OCI-LY7 (cell line): ENCODE results near the gene SAMD13. TPM values are rescaled to one million over a fixed set of nuclear protein-coding genes. Genes with fewer than 3 reads are reported as not detected.

Source experiments
- BruUV-seq: library from RNA; stranded (reverse); fragments of 400-500 nt; replicated peaks from 2 replicates; lab custom pipeline; 2021; lab: Mats Ljungman, UMichigan
- CTCF ChIA-PET: fragments of 300-600 bp; sonication (Branson Sonifier 250); formaldehyde crosslinking; loops from one replicate; lab custom pipeline; 2022; ENCODE audit warnings: antibody characterized with exemption; ENCODE audit not compliant: unreplicated experiment; lab: Charles Lee
- POLR2A ChIA-PET: fragments of 300-600 bp; sonication (Branson Sonifier 250); formaldehyde crosslinking; loops from one replicate; lab custom pipeline; 2022; ENCODE audit warnings: antibody characterized with exemption; lab: Charles Lee
- DNase-seq: peaks from one replicate; pipeline ENCODE4 v3.0.0-alpha.2; 2015; ENCODE audit warnings: low spot score
- H2AFZ ChIP-seq: fragments of 200-600 bp; sonication (generic), shearing (Covaris generic); 2 replicates; pipeline ENCODE4 v1.6.1; 2014; ENCODE audit warnings: mild to moderate bottlenecking, antibody characterized with exemption, low read length, moderate library complexity
- H3K27ac ChIP-seq: fragments of 200-600 bp; sonication (generic); 2 replicates; pipeline ENCODE4 v1.5.1; 2014; ENCODE audit warnings: mixed run types, low read depth, mild to moderate bottlenecking, moderate library complexity, low read length, inconsistent platforms; ENCODE audit not compliant: poor library complexity, severe bottlenecking
- H3K36me3 ChIP-seq: fragments of 200-600 bp; sonication (generic); 2 replicates; pipeline ENCODE4 v1.6.1; 2014; ENCODE audit warnings: mild to moderate bottlenecking, antibody characterized with exemption, low read length, moderate library complexity, mixed read lengths; ENCODE audit not compliant: insufficient read depth
- H3K4me1 ChIP-seq: fragments of 200-600 bp; sonication (generic); 2 replicates; pipeline ENCODE4 v1.5.1; 2014; ENCODE audit warnings: mild to moderate bottlenecking, low read length; ENCODE audit not compliant: insufficient read depth, poor library complexity, severe bottlenecking
- H3K4me2 ChIP-seq: fragments of 200-600 bp; sonication (generic); 2 replicates; pipeline ENCODE4 v1.6.1; 2014; ENCODE audit warnings: mild to moderate bottlenecking, low read length
- H3K4me3 ChIP-seq: fragments of 200-600 bp; sonication (generic); 2 replicates; pipeline ENCODE4 v1.5.1; 2014; ENCODE audit warnings: mild to moderate bottlenecking, low read depth, low read length; ENCODE audit not compliant: poor library complexity, severe bottlenecking
- H3K79me2 ChIP-seq: fragments of 200-600 bp; sonication (generic); 2 replicates; pipeline ENCODE4 v1.6.1; 2016; ENCODE audit warnings: low read depth, mild to moderate bottlenecking, low read length, moderate library complexity, mixed read lengths; ENCODE audit not compliant: insufficient read depth
- H3K9me2 ChIP-seq: fragments of 200-600 bp; sonication (generic); 2 replicates; pipeline ENCODE4 v1.6.1; 2016; ENCODE audit warnings: mild to moderate bottlenecking, low read length, mixed read lengths; ENCODE audit not compliant: insufficient read depth
- H3K9me3 ChIP-seq: fragments of 200-600 bp; sonication (generic); 2 replicates; pipeline ENCODE4 v1.6.1; 2014; ENCODE audit warnings: mild to moderate bottlenecking, mixed run types, low read length, mixed read lengths
- H4K20me1 ChIP-seq: fragments of 200-600 bp; sonication (generic); 2 replicates; pipeline ENCODE4 v1.6.1; 2014; ENCODE audit warnings: mild to moderate bottlenecking, antibody characterized with exemption, low read length, moderate library complexity, mixed read lengths; ENCODE audit not compliant: insufficient read depth
- CTCF ChIP-seq: fragments of 200-600 bp; sonication (generic); conservative IDR thresholded peaks from 2 replicates; pipeline ENCODE4 v1.5.1; 2014; ENCODE audit warnings: mild to moderate bottlenecking, antibody characterized with exemption, low read length, moderate library complexity, mixed read lengths
- EZH2phosphoT487 ChIP-seq: fragments of 200-600 bp; sonication (generic); IDR thresholded peaks from 2 replicates; pipeline ENCODE4 v1.6.1; 2018; ENCODE audit warnings: low read depth, borderline replicate concordance, mild to moderate bottlenecking, mixed run types, antibody characterized with exemption, low read length, moderate library complexity, mixed read lengths
- intact Hi-C: fragments of 100-400 bp; cut with micrococcal nuclease; formaldehyde crosslinking; loops from one replicate; pipeline ENCODE4 v1.10.0; 2022; ENCODE audit not compliant: unreplicated experiment
- total RNA-seq, 2 experiments: library from RNA; depleted of rRNA in 1 of 2; stranded (reverse); fragments of >200 nt in 1 of 2; shearing (Covaris generic) in 1 of 2; gene quantifications; 2 replicates each; pipeline ENCODE4 v1.2.3, GENCODE V29; 2014 to 2022

SAMD13 gene
- total RNA-seq, 2 experiments from 2014 or later: 5.4 to 5.7 TPM

DNA sequence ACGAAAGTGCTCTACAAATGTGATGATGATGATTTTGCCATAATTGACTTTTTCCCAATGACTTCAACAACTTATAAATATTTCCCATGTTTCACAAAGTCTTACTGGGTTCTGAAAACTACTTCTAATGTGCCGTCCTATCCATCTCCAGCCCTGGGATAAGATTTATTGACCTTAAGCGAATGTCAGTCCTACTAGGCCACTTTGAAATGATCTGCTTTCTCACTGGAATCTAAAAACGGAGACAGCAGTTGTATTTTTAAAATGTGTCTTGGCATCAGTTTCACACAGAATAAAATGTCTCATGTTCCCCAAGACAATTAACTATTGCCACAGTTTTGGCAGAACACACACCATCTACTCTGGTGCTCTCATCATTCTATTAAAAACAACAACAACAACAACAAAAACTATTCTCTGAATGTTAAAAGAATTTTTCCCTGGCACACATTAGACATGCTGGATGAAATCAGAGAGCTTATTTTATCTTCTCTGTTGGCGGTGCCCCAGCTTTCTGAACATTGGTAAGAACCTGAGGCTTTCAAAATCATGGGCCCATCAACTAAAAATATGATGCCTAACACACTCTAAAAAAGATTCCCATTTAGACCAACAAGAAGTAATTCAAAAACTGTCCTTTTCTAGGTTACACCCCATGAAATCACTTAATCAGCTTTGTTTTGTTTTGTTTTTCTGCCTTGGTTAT is 73.6 kb downstream of the SAMD13 start:
- Histone ChIP-seq H4K20me1 (no peaks in the 10 kb centered on the region), H3K27ac (no peak overlapping the region), H3K4me2 (no peak overlapping the region), H3K79me2 (no peaks in the 10 kb centered on the region), H3K36me3 (no peaks in the 10 kb centered on the region), H3K9me2 (no peaks in the 10 kb centered on the region), H3K9me3 (no peaks in the 10 kb centered on the region), H2AFZ (no peak overlapping the region), H3K4me3 (no peak overlapping the region), H3K4me1 (no peaks in the 10 kb centered on the region)
- no peak for DNase-seq
- TF ChIP-seq CTCF (no peak), EZH2phosphoT487 (no peak)
- POLR2A ChIA-PET: interaction anchor here (0.8 to 1.6 kb wide), 5 partner anchors 16 to 139 kb away, joined by 3 to 6 read pairs (median 4); partner anchors contain the start of gene SAMD13
- BruUV-seq: no TSS peak
- CTCF ChIA-PET: no interaction called here
- intact Hi-C loops: no loop called here

DNA sequence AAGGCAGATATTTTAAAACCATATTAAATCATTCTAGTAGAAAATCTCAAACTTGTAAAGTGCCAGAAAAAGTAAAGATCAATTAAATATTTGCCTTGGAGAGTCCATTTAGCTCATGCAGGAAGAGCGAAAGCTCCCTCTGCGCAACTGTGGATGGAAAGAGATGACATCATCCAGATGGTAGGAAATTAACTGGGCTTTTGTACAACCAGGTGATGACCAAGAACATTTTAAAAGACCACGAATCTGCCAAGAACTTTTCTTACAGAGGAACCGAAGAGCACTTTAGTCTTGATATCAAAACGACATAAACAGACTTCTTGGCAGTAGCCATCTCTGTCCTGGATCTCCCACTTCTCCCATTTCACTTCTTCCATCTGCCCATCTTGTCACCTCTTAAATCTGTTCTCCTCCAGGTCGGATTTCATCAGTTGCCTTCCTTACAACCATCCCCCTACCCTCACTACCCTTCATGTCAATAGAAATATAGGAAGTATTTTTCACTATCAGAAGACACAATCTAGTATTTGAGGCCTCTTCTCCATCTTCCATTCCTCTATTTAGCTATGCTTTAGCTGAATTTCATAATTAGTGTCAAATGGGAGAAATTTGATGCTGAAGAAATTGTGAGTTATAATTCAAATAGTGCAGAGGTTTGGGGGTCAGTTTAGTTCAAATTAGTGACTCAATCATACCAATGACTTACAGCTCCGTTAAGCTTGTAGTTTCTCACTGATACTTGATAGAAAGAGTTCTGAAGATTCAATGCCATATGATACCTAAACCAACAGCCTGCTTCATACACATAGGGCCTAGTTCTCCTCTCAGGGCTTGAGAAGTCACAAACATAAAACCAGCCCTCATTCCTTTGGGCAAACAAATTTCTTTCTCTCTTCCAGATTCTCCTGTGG is 74.7 kb downstream of the SAMD13 start:
- no TSS peak for BruUV-seq
- no peak overlapping the region for H2AFZ ChIP-seq
- H3K79me2 ChIP-seq: no peaks in the 10 kb centered on the region
- no peak overlapping the region for H3K4me2 ChIP-seq
- no peaks in the 10 kb centered on the region for H4K20me1 ChIP-seq
- TF ChIP-seq EZH2phosphoT487 (no peak), CTCF (no peak)
- intact Hi-C loops: no loop called here
- H3K36me3 ChIP-seq: no peaks in the 10 kb centered on the region
- DNase-seq: no peak
- no peaks in the 10 kb centered on the region for H3K4me1 ChIP-seq
- H3K4me3 ChIP-seq: no peak overlapping the region
- no peaks in the 10 kb centered on the region for H3K9me2 ChIP-seq
- no peak overlapping the region for H3K27ac ChIP-seq
- CTCF ChIA-PET: no interaction called here
- POLR2A ChIA-PET: interaction anchor here (0.6 to 1.6 kb wide), 7 partner anchors 19 to 339 kb away, joined by 3 to 6 read pairs (median 3); partner anchors contain the start of gene SAMD13
- H3K9me3 ChIP-seq: no peaks in the 10 kb centered on the region
